AG04450 (cell line): ENCODE data around the gene CKS1B. TPM values are rescaled to one million over a fixed set of nuclear protein-coding genes. Genes with fewer than 3 reads are reported as not detected.

Experiments
- CTCF ChIA-PET: fragments of 300-600, 350-600 bp; formaldehyde crosslinking; extraction: SDS; loops from one replicate; lab custom pipeline; 2022; ENCODE audit warnings: antibody characterized with exemption, inconsistent platforms; lab: Charles Lee
- POLR2A ChIA-PET: fragments of 350-600 bp; formaldehyde crosslinking; extraction: SDS; loops from one replicate; lab custom pipeline; 2021; ENCODE audit warnings: antibody characterized with exemption, inconsistent platforms; lab: Yijun Ruan, JAX
- DNase-seq: peaks from one replicate; pipeline ENCODE4 v3.0.0-alpha.2; 2011; ENCODE audit warnings: low read depth, low spot score
- H3K27ac ChIP-seq: one replicate; pipeline ENCODE4 v1.5.1; 2012; ENCODE audit warnings: low read depth, low read length, control low read depth
- H3K27me3 ChIP-seq: one replicate; pipeline ENCODE4 v1.6.0; 2012; ENCODE audit warnings: low read length; ENCODE audit not compliant: control insufficient read depth, insufficient read depth
- H3K4me3 ChIP-seq: 2 replicates; pipeline ENCODE4 v1.5.1; 2011; ENCODE audit warnings: mild to moderate bottlenecking, low read depth, low read length, control low read depth
- H3K9me3 ChIP-seq: 2 replicates; pipeline ENCODE4 v1.5.1; 2012; ENCODE audit warnings: low read length; ENCODE audit not compliant: control insufficient read depth, insufficient read depth
- CTCF ChIP-seq: IDR thresholded peaks from 2 replicates; pipeline ENCODE4 v1.5.1; 2011; ENCODE audit warnings: low read depth, low read length, control low read depth, inconsistent platforms
- polyA minus RNA-seq: library from RNA; depleted of rRNA, polyadenylated mRNA; stranded (reverse); fragments of >200 nt; gene quantifications from 2 replicates; pipeline ENCODE4 v1.2.3, GENCODE V29; 2011; rRNA and poly(A)+ RNA removed
- polyA plus RNA-seq: library from polyadenylated mRNA; depleted of rRNA; stranded (reverse); fragments of >200 nt; gene quantifications from 2 replicates; pipeline ENCODE4 v1.2.3, GENCODE V29; 2011; rRNA removed

CKS1B gene
- polyA plus RNA-seq (66.4 and 81.3 TPM in 2 replicates), polyA minus RNA-seq (32.1 and 34.2 TPM in 2 replicates)

GRCh38 chr1:154974102-154974807 is at the start of gene CKS1B:
Gene CKS1B (plus strand): TSS chr1:154974681. CDS start chr1:154974746, 65 bp downstream.
- no peak for TF ChIP-seq CTCF
- Histone ChIP-seq H3K27ac (peak within 1 kb of the TSS; percentile 100), H3K27me3 (no peaks in the 10 kb centered on the region), H3K9me3 (peaks cover 3% of the 10 kb centered on the region; the same call in 1 of the 2 replicates), H3K4me3 (peak within 1 kb of the TSS; percentile 77)
- CTCF ChIA-PET, result interaction anchor here (1.0 to 1.1 kb wide), 3 partner anchors 19 to 43 kb away, joined by 3 to 6 read pairs (median 5); partner anchors contain the start of gene LENEP
- POLR2A ChIA-PET, result interaction anchor here (0.6 to 5.0 kb wide), 11 partner anchors 9 to 702 kb away, joined by 3 to 59 read pairs (median 5); partner anchors contain the start of genes FLAD1 and PYGO2
- DNase-seq, result peak; percentile 100

- no peak overlapping the region for H3K27ac ChIP-seq
- DNase-seq, result no peak
- no peaks in the 10 kb centered on the region for H3K9me3 ChIP-seq
- CTCF ChIA-PET, result no interaction called here
- no peak overlapping the region for H3K4me3 ChIP-seq
- H3K27me3 ChIP-seq, result no peaks in the 10 kb centered on the region
- POLR2A ChIA-PET, result interaction anchor here (0.6 kb wide), 1 partner anchor 125 kb away, joined by 8 read pairs; no protein-coding TSS in a partner anchor
- TF ChIP-seq CTCF, result no peak
These were observed 48.9 kb upstream of the CKS1B start for GRCh38 chr1:154925335-154926170.

- Histone ChIP-seq H3K9me3 (no peaks in the 10 kb centered on the region), H3K27ac (no peak overlapping the region), H3K4me3 (no peak overlapping the region), H3K27me3 (no peaks in the 10 kb centered on the region)
- ChIA-PET CTCF (no interaction called here), POLR2A (no interaction called here)
- TF ChIP-seq CTCF, result no peak
- DNase-seq, result no peak
These were observed 48.3 kb upstream of the CKS1B start for GRCh38 chr1:154926201-154926600.

- no peak for DNase-seq
- CTCF ChIA-PET, result interaction anchor here (1.5 kb wide), 1 partner anchor 372 kb away, joined by 4 read pairs; no protein-coding TSS in a partner anchor
- TF ChIP-seq CTCF, result no peak
- H3K9me3 ChIP-seq, result no peaks in the 10 kb centered on the region
- POLR2A ChIA-PET, result no interaction called here
- no peak overlapping the region for H3K4me3 ChIP-seq
- peak overlapping the region; percentile 11 for H3K27ac ChIP-seq
- H3K27me3 ChIP-seq, result no peaks in the 10 kb centered on the region
These were observed 42.5 kb upstream of the CKS1B start for GRCh38 chr1:154931940-154932487.
